LHCN-M2 (cell line): Measurements from ENCODE around the gene RIN2. TPM values are rescaled to one million over a fixed set of nuclear protein-coding genes. Genes with fewer than 3 reads are reported as not detected.
A peak's percentile ranks its signal among the peaks of the same experiment; 100 is the strongest.

Experiments used
- DNase-seq: peaks from one replicate; pipeline ENCODE4 v3.0.0-alpha.2; 2012; ENCODE audit warnings: low read depth
- polyA plus RNA-seq: library from polyadenylated mRNA; unstranded; fragments of >200 nt; gene quantifications from one replicate; pipeline ENCODE4 v1.2.1, GENCODE V29; 2012; ENCODE audit warnings: missing spikeins
- total RNA-seq: library from RNA; depleted of rRNA; stranded (reverse); fragments of >200 nt; gene quantifications from 2 replicates; pipeline ENCODE4 v1.2.3, GENCODE V29; 2014; rRNA removed

Gene RIN2, protein sequence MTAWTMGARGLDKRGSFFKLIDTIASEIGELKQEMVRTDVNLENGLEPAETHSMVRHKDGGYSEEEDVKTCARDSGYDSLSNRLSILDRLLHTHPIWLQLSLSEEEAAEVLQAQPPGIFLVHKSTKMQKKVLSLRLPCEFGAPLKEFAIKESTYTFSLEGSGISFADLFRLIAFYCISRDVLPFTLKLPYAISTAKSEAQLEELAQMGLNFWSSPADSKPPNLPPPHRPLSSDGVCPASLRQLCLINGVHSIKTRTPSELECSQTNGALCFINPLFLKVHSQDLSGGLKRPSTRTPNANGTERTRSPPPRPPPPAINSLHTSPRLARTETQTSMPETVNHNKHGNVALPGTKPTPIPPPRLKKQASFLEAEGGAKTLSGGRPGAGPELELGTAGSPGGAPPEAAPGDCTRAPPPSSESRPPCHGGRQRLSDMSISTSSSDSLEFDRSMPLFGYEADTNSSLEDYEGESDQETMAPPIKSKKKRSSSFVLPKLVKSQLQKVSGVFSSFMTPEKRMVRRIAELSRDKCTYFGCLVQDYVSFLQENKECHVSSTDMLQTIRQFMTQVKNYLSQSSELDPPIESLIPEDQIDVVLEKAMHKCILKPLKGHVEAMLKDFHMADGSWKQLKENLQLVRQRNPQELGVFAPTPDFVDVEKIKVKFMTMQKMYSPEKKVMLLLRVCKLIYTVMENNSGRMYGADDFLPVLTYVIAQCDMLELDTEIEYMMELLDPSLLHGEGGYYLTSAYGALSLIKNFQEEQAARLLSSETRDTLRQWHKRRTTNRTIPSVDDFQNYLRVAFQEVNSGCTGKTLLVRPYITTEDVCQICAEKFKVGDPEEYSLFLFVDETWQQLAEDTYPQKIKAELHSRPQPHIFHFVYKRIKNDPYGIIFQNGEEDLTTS
- 71.6 and 73.6 TPM in 2 replicates for total RNA-seq
- polyA plus RNA-seq: 24.6 TPM

DNA sequence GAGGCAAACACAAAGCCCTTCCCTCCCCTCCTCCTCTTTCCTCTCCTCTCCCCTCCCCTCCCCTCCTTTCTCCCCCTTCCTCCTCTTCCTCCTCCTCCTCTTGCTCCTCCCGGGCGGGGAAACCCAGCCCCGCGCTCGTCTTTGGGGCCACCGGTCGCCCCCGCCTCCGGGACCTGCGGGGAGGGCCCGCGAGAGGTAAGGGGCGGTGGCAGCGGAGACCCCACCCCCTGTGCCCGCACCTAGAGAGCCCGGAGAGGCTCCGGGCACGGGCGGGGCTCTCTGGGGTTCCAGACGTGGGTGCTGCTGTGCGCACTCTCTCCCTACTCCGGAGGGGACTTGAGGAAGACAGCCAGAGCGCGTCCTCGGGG, at the start of gene RIN2:
RIN2 (plus strand) TSS at position 126 of the 368 bp plus-strand sequence. CDS start 131,344 bp downstream, outside the sequence.
- DNase-seq: no peak

DNA sequence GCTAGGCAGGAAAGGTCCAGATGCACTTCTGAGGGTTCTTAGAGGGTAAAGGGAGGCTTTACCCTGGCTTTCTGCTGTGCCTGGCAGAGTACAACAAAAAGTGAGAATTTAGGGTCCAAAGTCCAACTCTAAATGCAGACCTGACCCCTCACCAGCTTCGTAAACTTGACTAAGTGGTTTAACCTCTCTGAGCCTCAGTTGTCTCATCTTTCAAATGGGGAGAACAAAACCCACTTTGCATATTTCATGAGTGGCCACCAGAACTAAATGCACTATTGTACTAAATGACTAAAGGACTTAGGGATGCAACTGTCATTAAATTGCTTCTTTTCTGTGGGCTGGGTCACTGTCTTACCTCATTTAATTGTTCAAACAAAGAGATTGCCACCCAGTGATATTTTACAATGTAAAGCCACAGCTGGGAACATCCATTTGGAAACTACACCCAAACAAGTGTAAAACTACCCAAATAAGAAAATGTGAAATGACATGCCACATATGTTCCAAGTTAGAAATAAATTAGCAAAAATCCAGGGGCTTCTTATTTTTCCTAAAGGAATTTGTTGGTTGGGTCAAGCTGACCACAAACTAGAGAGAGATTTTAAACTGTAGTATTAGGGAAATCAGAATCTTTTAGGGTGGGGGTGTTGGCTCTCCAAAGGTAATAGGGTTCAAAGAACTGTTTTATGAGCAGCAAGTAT, 48.3 kb upstream of the RIN2 start:
- no peak for DNase-seq

DNA sequence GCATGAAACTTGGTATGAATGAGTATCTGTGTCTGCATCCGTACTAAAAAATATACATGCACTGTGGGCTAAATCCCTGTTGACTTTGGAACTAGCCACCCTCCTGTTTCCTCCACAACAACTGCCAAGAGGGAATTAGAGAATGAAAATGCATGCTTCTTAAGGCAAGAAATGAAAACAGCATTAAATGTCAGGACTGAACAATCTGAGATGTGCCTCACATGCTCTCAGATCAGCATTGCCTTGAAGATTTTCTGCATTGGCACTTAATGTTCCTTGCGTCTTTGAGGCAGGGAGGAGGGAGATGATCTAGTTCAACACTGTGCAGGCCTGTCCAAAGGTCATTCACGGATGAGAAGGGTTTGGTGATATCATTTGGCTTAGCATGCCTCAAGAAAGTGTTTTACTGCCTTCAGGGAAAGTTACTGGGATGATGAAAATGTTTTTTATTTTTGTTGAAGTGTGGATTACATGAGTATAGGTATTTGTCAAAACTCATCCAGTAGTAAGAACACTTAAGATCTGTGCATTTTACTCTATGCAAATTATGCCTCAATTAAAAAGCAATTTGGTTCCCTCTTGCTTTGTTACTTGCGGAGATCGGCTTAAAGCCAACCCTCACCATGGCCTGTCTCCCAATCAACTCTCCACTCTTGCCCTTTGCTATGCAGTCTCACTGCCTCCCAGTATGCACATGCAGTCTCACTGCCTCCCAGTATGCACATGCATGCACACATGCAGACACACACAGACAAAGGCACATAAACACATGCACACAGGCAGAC, 47.5 kb upstream of the RIN2 start:
- DNase-seq: no peak

DNA sequence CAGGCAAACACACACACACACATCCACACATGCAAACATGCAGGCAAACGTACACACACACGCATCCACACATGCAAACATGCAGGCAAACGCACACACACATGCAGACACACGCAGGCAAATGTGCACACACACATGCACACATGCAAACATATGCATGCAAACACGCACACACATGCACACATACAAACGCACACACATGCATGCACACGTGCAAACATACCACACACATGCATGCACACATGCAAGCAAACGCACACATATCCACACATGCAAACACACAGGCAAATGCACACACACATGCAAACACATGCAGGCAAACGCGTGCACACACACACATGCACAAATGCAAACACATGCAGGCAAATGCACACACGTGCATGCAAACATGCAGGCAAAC, 46.9 kb upstream of the RIN2 start:
- DNase-seq: no peak

DNA sequence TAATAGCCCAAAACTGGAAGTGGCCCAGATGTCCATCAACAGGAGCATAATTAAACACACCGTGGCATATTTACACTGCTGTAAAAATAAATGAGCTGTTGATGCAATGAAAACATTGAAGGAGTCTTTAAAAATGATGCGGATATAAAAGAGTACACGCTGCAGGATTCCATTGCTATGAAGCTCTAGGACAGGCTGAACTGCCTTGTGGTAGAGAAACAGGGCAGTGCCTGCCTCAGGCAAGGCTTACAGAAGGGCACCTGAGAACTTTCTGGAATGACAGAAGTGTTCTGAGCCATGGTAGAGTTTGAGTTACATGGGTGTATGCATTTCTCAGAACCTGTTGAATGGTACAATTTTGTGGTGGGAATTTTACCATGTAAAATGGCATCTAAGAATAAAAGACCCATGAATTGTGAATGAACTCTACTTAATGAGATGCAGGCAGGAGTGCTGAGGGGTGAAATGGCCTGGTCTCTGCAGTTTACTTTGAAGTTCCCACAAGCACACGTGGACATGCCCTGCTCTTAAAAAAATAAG, 45.3 kb upstream of the RIN2 start:
- DNase-seq: no peak

DNA sequence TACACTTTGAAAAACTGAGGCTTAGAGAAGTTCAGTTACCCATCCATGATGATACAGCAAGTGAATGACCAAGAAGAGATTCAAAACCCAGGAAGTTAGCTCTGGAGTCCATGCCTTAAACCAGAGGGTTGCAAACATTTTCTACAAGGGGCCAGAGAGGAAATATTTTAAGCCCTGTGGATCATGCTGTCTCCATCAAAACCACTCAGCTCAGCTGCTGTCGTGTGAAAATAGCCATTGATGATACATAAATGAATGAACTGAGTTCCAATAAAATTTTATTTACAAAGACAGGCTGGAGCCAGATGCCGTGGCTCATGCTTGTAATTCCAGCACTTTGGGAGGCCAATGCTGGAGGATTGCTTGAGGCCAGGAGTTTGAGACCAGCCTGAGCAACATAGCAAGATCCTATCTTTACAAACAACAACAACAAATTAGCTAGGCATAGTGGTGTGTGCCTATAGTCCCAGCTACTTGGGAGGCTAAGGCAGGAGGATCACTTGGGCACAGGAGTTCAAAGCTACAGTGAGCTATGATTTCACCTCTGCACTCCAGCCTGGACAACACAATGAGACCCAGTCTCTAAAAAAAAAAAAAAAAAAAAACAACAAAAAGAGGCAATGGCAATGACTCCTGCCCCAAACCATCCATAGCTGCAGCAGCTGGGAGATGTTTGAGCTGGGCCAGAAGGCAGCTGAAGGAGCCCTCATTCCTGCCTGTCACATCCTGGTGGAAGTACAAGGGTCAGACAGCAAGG, 44.1 kb upstream of the RIN2 start:
- no peak for DNase-seq

DNA sequence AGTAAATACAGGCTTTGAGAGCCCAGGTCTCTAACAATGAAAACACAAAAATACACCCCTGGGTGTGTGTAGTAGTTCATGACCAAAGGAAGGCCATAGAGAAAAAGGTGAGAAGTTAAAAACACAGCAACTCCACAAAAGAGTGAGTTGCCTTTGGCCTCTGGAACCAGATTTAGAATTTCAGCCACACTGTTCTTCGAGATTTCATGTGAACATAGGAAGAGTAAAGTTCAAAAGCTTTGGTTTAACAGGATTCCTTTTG, 43.5 kb upstream of the RIN2 start:
- no peak for DNase-seq

DNA sequence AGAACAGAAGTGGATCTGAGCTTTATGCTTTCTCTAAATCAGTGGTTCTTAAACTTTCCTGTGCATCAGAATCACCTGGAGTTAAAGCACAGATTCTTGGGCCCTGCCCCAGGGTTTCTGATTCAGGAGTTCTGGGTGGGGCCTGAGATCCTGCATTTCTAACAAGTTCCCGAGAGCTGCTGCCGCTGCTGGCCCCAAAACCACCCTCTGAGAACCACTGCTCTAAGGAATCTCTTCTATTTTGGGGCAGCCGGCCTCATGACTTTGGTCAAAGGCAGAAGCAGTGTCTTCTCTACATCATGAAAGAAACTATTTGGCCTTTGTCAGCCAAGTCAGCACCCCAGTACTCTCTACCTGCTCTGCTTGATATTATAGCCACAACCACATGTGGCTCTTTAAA, 42.1 kb upstream of the RIN2 start:
- DNase-seq: no peak

DNA sequence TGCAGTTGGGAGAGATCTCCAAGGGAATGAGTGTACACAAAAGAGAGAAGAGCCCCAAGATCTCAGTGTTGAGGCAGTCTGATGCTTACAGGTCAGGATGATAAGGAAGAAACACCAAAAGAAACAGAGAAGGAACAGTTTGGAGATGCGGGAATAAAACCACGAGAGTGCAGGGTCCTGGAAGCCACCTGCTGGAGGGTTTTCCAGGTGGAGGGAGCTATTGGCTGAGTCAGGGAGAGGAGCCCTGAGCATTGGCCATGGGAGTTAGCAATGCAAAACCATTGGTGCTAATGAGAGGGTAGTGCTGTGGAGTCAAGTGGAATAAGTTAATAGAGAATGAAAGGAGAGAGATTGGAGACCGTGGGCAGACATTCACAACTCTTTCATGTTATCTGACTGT, 39.2 kb upstream of the RIN2 start:
- DNase-seq: no peak

DNA sequence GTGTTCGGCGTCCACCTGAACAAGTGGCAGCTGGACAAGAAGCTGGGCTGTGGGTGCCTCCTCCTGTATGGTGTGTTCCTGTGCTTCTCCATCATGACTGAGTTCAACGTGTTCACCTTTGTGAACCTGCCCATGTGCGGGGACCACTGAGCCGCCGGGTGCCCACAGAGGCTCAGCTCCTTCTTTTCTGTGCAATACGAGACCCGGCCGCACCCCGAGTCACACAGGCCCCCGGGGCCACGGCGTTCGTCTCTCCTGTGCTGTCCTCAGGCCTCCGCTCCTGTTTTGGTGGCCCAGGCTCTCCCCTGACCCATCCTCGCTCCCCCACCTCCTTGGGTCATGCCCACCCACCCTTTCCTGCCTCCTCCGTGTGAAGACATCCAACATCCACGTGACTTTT, 37.1 kb upstream of the RIN2 start:
- DNase-seq: no peak

DNA sequence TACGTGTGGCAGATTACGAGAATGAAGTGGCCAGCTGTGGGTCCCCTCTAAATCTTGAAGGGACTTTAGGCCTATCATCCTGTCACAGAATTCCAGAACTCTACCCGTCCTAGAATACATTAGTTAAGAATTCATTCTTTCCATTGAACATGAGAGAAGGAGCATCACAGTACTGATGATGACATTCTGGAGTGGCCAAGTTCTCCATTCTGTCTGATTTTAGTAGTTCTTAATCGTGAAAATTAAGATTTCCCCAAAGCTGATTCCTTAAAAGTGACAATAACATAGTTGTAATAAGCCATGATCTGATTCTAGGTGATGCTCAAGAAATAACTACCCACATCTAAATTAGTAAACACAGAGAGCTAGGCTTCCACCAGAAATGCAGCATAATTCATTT, 35.0 kb upstream of the RIN2 start:
- DNase-seq: no peak

DNA sequence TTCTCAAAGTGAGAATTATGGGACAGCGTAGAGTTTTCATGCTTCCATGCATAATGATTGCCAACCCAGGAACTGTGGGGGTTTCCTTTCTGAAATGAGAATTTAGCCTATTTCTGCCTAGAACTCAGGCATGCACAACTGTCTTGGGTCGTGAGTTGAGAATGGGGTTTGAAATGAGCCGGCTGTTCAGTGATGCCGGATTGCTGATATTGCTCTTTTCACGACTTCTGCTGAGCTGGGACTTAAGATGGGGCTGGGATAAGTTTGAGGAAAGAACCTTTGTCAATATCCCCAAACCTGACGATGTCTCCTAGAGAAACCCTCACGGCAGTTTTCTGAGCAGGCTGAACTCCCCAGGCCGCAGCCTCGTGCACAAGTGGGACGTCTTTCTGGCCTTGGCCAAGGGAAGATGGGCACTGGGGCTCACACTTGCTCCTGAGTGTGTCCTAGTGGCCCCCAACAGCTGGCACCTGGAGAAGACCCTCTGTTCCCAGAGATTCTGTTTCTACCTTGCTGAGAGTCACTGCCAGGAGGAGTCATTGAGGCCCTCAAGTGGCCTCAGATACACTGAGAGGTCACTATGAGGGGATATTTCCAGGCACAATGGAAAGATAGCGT, 34.1 kb upstream of the RIN2 start:
- no peak for DNase-seq

DNA sequence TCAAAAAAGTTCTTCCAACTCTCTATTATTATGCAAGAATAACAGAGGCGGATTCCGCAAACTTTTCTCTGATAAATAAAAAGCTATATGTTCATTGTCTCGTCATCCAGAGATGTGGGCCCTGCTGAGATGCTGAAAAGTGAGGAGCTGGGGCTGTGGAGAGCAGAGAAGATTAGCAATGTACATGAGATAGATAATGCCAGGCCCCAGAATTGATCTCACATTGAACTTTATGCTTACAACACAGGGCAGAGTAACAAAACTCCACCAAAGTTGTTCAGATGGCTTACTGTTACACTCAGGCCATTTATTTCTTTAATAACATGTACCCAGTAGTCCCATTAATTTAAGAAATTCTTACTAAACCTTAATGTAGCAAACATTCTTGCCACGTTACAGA, 32.7 kb upstream of the RIN2 start:
- DNase-seq: no peak

DNA sequence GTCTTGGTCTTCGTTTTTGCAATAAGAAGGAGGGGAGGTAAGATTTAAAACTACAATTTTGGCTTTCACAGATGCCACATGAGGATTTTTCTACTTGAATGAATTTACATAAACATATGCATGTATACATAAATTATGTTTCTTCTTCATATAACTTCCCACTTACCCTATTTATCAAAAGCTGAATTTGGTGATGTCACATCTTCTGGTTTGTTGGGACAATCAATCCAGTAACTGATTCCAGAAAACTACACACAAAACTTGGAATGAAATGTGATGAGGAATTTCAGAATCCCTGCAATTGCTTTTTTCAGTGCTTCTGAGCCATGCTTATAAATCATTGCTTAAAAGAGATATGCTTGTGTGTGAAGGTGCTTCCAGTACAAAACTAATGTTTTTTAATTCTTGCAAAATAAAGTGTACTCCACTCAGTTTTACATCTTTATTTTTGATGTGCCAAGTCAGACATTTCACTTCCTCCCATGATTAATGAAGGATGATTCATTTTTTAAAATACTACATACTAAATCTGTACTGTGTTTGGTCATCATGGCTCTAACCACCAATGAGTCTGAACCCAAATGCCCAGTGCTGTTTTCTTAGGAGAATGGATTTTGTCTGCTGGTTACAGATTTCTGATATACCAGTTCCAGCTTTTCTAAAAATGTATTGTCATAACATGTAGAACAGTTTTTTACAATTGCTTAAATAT, 32.1 kb upstream of the RIN2 start:
- peak; percentile 57 for DNase-seq

DNA sequence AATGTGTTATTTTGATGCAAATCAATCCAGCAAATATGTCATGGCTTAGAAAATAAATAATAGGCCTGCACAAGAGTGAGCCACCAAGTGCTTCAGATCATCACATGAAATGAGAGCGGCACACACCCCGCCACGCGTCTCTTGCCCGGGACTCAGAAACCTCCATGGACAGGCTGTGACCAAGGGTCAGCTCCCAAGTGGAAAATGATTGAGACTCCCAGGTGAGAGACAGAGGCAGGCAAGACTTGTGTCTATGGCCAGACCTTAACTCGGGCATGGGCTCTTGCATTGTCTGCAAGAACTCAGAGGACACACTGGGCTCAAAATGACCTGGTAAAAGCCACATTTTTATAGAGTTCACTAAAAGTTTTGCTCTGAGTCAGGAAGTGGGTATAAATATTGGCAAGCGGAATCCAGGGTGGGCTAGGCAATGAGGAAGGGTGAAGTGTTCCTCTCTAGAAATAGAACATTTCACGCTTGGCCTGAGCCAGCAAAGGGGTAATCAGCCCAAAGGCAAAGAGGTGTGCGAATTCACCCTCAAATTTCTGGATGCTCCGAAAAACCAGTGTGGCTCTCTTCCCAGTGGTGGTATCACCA, 30.7 kb upstream of the RIN2 start:
- DNase-seq: no peak

DNA sequence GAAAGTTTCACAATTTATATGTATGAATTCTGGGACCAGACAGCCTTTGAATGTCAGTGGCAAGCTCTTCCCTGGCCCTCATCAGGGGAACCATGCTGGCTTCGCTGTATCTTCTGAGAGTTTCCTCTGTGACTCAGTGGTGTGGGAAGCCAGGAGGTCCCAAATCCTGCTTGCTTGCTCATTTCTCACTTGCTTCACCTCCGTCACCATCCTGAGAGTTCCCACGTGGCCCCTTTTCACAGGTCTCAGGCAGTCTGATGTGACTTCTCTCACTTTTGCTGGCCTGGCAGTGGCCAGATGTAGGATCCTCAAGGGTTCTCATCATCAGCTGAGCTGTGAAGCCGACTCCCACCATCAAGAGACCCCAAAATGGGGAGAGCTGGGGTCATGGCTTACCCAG, 28.4 kb upstream of the RIN2 start:
- DNase-seq: no peak

DNA sequence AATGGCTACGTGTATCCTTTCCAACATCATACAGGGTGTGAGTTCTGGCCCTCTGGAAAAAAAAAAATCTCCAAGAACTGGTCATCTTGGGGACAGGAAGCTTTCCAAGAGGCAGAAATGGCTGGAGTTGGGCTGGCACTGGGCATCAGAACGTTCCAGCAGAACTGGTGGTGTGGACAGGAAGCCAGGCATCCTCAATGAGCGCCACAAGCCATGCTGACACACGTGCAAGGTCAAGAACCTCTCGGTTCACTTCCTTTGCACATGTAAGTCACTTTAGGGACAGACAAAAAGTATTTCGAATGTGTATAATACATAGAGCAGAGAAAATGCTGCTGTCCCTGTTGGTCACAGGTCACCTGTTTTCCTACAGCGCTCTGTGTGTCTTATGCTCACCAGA, 27.4 kb upstream of the RIN2 start:
- DNase-seq: no peak

DNA sequence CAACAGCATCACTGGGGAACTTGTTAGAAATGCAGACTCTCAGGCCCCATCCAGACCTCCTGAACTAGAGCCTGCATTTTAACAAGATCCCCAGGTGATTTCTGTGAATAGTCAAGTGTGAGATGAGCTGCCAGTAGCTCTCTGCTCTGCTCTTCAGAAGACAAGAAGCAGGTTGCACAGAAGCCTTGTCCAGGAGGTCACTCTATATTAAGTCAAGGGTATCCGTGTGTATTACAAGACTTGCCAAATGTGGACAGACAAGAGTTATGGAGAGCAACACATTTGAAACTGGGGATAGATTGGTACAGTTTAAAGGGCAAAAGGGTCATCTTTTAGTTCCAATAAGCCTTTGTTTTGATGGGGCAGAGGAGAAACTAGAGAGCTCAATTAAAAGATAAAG, 23.2 kb upstream of the RIN2 start:
- no peak for DNase-seq

DNA sequence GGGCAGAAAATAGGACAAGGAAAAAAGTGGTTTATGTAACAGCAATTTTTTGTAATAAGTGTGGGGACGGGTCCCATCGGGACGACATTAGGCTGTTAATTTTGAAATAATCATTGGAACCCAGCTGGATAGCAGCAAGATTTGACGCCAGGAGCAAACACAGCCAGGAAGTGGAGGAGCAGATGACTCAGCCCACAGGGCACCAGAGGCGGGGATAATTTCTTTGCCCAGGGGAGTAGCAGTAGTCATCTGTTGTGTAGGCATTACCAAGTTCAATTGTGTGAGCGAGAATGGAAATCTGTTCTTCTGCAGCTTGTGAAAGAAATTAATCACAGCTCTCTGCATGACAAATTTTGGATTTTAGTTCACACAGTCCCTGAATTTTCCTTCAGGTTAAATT, 22.6 kb upstream of the RIN2 start:
- peak; percentile 92 for DNase-seq
